HCT116 (cell line): ENCODE data around the gene GPR180.

Experiments used
- CEBPB ChIP-seq: IDR thresholded peaks from 2 replicates; pipeline ENCODE4 v1.6.1; 2012; ENCODE audit warnings: low read depth
- CTCF ChIP-seq, 3 experiments: fragments of 200-600 bp in 1 of 3; sonication (generic) in 1 of 3; IDR thresholded peaks in 2 of 3; conservative IDR thresholded peaks in 1 of 3; 2 replicates each; pipeline ENCODE4 v1.5.1; 2012 to 2017; ENCODE audit warnings: low read depth in 2 of 3, low read length in 2 of 3, antibody characterized with exemption in 1 of 3, borderline replicate concordance in 1 of 3, control low read depth in 1 of 3, mild to moderate bottlenecking in 1 of 3, mixed read lengths in 1 of 3, mixed run types in 1 of 3, moderate library complexity in 1 of 3; ENCODE audit not compliant: insufficient read depth in 1 of 3
- EGR1 ChIP-seq: IDR thresholded peaks from 2 replicates; pipeline ENCODE4 v1.6.1; 2012; ENCODE audit warnings: low read depth
- JUND ChIP-seq: IDR thresholded peaks from 2 replicates; pipeline ENCODE4 v1.6.1; 2012
- POLR2A ChIP-seq: IDR thresholded peaks from 2 replicates; pipeline ENCODE4 v1.7.0; 2011; ENCODE audit warnings: borderline replicate concordance; ENCODE audit not compliant: insufficient read depth, insufficient read length; ENCODE audit errors: extremely low read depth
- POLR2AphosphoS5 ChIP-seq: IDR thresholded peaks from 2 replicates; pipeline ENCODE4 v1.6.1; 2011; ENCODE audit warnings: mild to moderate bottlenecking, low read depth, low read length, moderate library complexity
- TCF7L2 ChIP-seq: IDR thresholded peaks from 2 replicates; pipeline ENCODE4 v1.7.0; 2011; ENCODE audit warnings: borderline replicate concordance, inconsistent platforms; ENCODE audit not compliant: insufficient read depth, insufficient read length; ENCODE audit errors: extremely low read depth

GRCh38 chr13:94586371-94586770, 15.3 kb upstream of the GPR180 start:
- no peak for TF ChIP-seq CTCF (IDR thresholded peaks at IDR 0.05 in 2 of 3, conservative IDR thresholded peaks at IDR 0.05 in 1 of 3; ENCODE audit: borderline replicate concordance in 1 of 3, insufficient read depth in 1 of 3, low read depth in 2 of 3, low read length in 2 of 3)
- TF ChIP-seq POLR2AphosphoS5 = no peak
- no peak for TF ChIP-seq POLR2A
- TF ChIP-seq JUND = no peak
- TF ChIP-seq TCF7L2 = no peak
- TF ChIP-seq EGR1 = no peak
- TF ChIP-seq CEBPB = no peak
